Frontal cortex (tissue), 4 donors: ENCODE data around the gene DCLK1. TPM values are rescaled to one million over a fixed set of nuclear protein-coding genes. Genes with fewer than 3 reads are reported as not detected.

Experiments
- DNase-seq, 2 donors: peaks; one replicate each; pipeline ENCODE4 v3.0.0; 2012; ENCODE audit warnings: low spot score in 2 of 2
- FAIRE-seq: peaks from 2 replicates; lab custom pipeline; 2012; peaks lifted over from hg19 to GRCh38; lab: Jason Lieb, UNC
- total RNA-seq: library from RNA; depleted of rRNA; stranded (reverse); fragments of >200 nt; gene quantifications from one replicate; pipeline ENCODE4 v1.2.3, GENCODE V29; 2014
- donor health status: control.
- donor health status: control.
- donor health status: control.

DCLK1 gene
- total RNA-seq, 1 donor from 2014 or later: 263 TPM

DNA sequence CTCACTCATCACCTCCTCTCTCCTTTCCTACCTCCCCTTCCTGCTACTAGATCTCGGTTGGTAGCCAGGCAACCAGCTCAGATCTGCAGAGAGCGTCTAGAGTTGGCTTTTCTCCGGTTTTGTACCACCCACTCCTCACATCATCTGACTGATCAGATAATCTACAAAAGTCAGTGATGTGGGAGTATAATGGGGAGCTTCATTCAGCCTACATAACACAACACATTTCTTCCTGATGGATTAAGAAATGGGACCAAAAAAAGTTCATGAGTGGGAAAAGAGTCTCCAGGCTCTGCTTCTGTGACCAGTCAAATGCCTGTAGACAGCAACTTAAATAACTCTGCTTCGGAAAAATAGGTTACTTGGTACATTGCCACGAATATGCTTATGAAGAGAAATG, 279.8 kb downstream of the DCLK1 start:
- no peak for DNase-seq

DNA sequence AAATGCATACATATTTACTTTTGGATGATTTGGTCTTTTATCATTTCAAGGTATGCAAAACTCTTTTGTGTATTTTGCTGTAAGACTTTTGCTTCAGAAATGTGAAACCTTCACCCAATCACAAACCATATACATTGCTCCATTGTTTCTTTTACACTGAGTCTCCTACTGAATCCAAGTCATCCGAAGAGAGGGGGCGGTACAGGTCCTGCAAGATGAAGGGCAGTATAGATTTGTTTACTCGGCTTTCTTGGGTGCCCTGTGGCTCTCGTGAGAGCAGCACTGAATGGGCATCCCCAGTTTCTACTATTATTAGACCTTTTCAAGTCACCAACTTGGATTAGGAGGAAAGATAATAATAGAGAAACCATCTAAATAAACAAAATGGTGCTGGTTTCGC, 280.6 kb downstream of the DCLK1 start:
- no peak for FAIRE-seq
- no peak for DNase-seq

More for the DNA sequence above, 279.8 kb downstream of the DCLK1 start:
- FAIRE-seq: no peak

- FAIRE-seq (peak; percentile 33), DNase-seq (no peak)
These were observed 281.9 kb downstream of the DCLK1 start for GRCh38 chr13:35849256-35849644.

- DNase-seq (no peak), FAIRE-seq (no peak)
These were observed 282.6 kb downstream of the DCLK1 start for GRCh38 chr13:35848336-35849255.

DNA sequence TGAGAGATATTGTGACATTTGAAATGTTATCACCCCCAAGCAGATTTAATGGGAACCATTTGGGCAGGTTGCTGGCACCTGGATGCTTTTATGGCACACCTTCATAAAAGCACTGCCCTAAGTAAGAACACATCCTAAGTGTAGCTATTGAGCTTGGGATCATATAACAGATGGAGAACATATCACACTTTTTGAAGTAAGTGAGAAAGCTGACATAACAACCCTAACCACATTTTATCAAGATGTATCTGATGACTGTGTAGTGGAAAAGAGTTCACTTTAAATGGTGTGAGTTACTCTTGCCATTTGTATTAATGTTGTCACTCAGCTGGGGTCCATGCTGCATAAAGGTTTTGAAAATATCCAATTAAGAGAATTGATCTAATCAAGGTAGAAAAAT, 287.9 kb downstream of the DCLK1 start:
- DNase-seq (no peak), FAIRE-seq (no peak)

- no peak for DNase-seq
- no peak for FAIRE-seq
These were observed 290.1 kb downstream of the DCLK1 start for GRCh38 chr13:35841060-35841521.

GRCh38 chr13:35839806-35840205, 291.4 kb downstream of the DCLK1 start:
- DNase-seq (no peak), FAIRE-seq (no peak)

- FAIRE-seq (no peak), DNase-seq (no peak)
These were observed 292.8 kb downstream of the DCLK1 start for GRCh38 chr13:35838356-35838755.

DNA sequence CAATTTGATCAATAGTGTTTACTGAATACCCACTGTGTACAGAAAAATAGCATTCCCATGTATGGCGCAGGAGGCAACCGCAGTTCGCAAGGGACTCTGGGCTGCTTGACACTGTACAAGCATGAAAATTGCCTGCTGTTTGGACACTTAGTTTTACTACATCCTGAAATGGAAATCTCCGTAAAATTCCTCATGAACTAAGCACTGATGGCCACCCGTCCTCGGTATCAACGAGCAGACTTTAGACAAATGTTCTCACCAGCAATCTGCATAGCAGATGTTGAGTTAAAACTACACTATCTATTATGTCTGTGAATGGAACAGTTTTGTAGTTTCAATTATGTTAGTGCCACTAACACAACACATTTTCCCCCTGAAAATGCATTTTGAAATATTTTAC, 294.7 kb downstream of the DCLK1 start:
- DNase-seq: no peak
- FAIRE-seq: no peak

DNA sequence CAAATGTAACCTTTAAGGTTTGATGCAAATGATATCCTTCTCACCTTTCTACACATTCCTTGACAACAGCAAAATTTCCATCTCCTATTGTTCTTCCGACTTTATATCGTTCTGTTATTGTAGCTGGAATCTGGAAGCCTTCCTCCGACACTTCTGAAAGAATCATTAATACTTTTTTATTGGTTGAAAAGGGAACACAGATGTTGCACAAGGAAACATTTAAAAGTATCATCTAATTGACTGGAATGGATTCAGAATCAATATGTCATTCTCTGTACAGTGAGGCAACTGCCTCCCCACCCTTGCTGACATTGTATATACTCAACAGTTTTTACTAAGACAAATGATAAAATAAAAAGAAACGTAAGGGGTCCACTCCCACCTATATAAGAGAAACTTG, 295.2 kb downstream of the DCLK1 start:
- FAIRE-seq: no peak
- DNase-seq: no peak

DNA sequence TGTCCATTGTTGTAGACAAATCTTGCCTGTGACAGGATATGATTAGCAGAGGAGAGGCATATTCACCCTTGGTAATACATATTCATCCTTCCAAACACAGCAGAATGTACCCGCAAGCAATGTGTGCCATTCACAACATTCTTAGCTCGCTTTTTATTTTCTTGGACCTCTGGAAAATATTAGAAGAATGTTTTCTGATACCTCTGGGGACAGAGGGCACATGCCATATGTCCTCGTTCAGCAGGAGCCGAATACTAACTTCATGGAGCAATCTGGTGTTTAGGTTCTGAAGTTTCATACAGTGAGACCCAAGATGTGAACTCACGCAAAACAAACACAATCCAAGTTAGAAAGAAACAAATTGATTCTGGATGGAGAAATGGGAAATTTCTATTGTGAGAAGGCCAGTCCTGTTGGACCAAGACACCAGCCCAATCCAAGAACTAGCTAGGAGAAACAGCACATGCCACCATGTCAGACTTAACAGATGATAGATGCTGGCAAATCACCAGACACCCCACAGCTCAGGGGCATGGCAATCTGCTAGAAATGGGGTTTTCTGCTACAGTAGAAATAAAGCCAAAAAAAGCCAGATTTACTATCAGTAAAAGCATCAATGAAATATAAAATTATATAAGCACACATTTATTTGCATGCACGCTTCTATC, 297.4 kb downstream of the DCLK1 start:
- FAIRE-seq (no peak), DNase-seq (no peak)

DNA sequence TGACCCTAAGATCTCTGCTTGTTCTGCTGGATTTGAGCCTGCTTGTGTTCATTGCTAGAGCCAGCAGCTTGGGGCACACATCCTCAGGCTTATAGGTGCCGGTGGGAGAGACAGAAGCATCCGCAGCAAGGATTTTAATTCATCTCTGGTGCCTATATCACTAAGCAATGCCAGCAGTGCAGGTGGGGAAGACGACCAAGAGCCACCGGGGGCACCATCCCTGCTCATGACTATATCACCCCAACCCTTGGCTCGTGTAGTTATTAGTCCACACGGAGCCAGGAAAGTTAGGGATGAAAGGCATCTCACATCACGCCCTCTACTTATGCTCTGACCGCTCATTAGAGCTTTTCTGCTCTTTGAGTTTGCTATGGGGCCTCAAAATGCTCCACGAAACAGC, 298.2 kb downstream of the DCLK1 start:
- FAIRE-seq (no peak), DNase-seq (no peak)

DNA sequence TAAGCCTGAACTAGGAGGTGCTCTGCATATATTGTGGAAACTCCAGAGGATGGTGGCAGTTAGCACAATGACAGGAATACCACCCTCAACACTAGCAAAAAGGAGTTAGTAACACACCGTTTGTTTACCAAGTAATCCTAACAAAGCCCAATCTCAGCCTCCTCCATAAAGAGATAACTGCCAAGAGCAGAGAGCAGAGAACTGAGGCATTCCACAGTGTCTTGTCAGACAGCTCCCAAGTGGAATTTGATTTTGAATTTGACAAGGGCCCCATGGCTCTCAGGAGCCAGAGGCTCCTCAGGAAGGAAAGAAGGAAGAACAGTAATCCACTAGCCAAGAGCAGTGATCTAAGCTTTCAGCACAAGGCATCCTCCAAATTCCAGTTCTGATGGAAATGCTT, 298.6 kb downstream of the DCLK1 start:
- FAIRE-seq (no peak), DNase-seq (no peak)

GRCh38 chr13:35830850-35831450, 300.2 kb downstream of the DCLK1 start:
- FAIRE-seq (no peak), DNase-seq (no peak)

DNA sequence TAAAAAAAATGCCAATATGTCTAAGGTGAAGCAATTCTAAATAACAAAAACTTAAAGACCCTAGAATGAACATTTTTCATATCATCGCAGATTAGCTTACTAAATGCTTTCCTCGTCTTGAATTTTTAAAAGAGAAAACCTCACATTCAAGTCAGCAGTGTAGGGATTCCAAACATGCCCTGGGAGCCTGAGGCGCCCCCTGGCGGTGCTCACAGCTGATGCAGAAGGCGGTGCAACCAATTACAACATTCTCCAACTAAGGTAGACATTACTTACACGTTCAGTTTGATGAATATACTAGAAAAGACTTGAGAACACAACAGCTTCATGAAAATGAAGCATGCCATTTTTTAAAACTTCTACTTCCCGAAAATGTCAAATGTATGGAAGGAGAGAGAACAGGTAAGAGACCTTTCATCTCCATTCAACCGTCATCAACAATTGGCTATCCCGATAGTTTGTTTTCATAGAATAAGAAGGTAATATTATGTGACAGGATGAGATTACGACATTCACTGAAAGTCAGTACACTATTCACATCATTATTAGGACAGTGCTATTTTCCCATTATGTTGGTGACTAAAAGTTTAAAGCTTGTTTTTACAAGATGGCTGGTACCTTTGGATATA, 304.4 kb downstream of the DCLK1 start:
- no peak for DNase-seq
- no peak for FAIRE-seq

DNA sequence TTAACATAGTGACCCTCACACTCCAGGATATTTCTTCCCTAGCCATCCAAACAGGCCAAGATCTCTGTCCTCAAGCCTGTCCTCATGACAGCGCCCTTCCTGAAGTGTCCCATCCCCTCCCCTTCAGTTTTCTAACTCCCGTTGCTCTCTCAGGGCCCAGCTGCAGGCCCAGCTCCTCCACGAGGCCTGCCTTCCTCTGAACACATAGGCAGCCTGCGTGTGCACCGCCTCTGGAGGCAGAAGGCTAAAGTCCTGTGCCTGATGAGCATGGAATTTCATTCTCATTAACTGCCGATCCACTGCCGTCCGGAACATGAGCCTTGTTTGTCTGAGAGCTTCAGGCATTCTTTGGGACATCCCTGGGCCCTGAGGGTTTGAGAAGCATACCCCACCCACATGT, 306.4 kb downstream of the DCLK1 start:
- no peak for FAIRE-seq

GRCh38 chr13:35824395-35824794, 306.8 kb downstream of the DCLK1 start:
- FAIRE-seq: no peak
- no peak for DNase-seq

More for the DNA sequence above, 306.4 kb downstream of the DCLK1 start:
- no peak for DNase-seq

DNA sequence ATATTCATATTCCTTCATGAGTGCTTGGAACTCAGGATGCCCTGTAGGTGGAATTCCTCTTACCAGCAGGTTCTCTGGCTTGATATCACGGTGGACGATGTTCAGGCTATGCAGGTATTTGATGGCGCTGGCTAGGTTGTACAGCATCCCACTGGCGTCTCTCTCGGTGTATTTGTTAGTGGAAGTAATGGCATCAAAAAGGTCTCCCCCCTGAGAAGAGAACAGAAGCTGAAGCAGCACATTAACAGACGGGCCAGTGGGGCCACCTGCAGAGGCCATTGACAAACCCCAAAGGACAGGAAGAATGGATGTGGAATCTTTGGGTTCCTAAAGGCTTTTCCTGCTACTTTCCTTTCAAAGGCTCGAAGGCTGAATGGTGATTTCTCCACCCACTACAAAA, 308.5 kb downstream of the DCLK1 start:
- DNase-seq (no peak), FAIRE-seq (no peak)

DNA sequence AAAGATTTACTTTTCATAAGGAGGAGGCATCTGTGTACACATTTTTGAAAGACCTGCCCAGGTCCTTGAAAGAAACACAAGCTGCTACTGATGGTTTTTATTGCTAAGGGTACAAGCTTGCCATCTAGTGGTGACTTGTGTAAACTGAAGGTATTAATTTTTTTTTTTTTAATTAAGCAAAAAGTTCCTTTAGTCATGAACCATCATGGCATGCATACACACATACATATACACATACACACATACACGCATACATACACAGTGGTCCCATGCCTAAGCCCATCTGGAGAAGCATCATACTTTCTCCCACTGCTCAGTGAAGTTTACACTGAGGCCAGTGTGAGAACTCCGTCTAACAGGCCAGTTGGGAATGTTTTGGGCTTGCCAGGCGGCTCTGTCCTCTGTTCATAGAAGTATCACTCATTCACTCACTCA, 312.5 kb downstream of the DCLK1 start:
- FAIRE-seq (peak; percentile 30), DNase-seq (no peak)
